IMR-90 (cell line): ENCODE results near the gene RUNX1. TPM values are rescaled to one million over a fixed set of nuclear protein-coding genes. Genes with fewer than 3 reads are reported as not detected.

ENCODE experiments used
- ATAC-seq: fragments of 200-7000 bp; cut with Tn5 transposase; 2 replicates; pipeline ENCODE4 v1.9.1; 2020; ENCODE audit warnings: low read depth, mild to moderate bottlenecking, moderate library complexity
- BruUV-seq: library from RNA; stranded (reverse); fragments of 400-500 nt; replicated peaks from 2 replicates; lab custom pipeline; 2021; lab: Mats Ljungman, UMichigan
- CTCF ChIA-PET: fragments of 300-600 bp; formaldehyde crosslinking; extraction: SDS; loops from one replicate; lab custom pipeline; 2021; ENCODE audit warnings: antibody characterized with exemption; lab: Yijun Ruan, JAX
- POLR2A ChIA-PET: fragments of 300-600 bp; sonication (Branson Sonifier 250); formaldehyde crosslinking; loops from one replicate; lab custom pipeline; 2022; ENCODE audit warnings: antibody characterized with exemption; ENCODE audit not compliant: unreplicated experiment; lab: Charles Lee
- DNase-seq: peaks from one replicate; pipeline ENCODE4 v3.0.0; 2013
- H2AFZ ChIP-seq: replicated peaks from 2 replicates; pipeline ENCODE3; 2013; ENCODE audit warnings: low read length, mild to moderate bottlenecking; ENCODE audit not compliant: poor library complexity
- H2AK5ac ChIP-seq: 2 replicates; pipeline ENCODE4 v1.6.1; 2013; ENCODE audit warnings: low read depth, low read length, inconsistent platforms
- H2AK9ac ChIP-seq: replicated peaks from 2 replicates; pipeline ENCODE3; 2013; ENCODE audit warnings: mild to moderate bottlenecking, low read depth, low read length, moderate library complexity; ENCODE audit not compliant: poor library complexity
- H2BK120ac ChIP-seq: 2 replicates; pipeline ENCODE4 v1.6.1; 2013; ENCODE audit warnings: low read depth, low read length, inconsistent platforms
- H2BK15ac ChIP-seq: 3 replicates; pipeline ENCODE4 v1.6.1; 2013; ENCODE audit warnings: low read depth, low read length, inconsistent platforms
- H2BK20ac ChIP-seq: 2 replicates; pipeline ENCODE4 v1.6.1; 2013; ENCODE audit warnings: low read depth, mild to moderate bottlenecking, inconsistent platforms, low read length, moderate library complexity
- H2BK5ac ChIP-seq: 2 replicates; pipeline ENCODE4 v1.6.1; 2013; ENCODE audit warnings: mild to moderate bottlenecking, low read depth, low read length, inconsistent platforms; ENCODE audit not compliant: poor library complexity, severe bottlenecking
- H3K14ac ChIP-seq: replicated peaks from 2 replicates; pipeline ENCODE4 v1.6.1; 2013; ENCODE audit warnings: low read depth, low read length, inconsistent platforms
- H3K18ac ChIP-seq: 2 replicates; pipeline ENCODE4 v1.6.1; 2013; ENCODE audit warnings: low read depth, low read length, control low read depth
- H3K23ac ChIP-seq: 2 replicates; pipeline ENCODE4 v1.6.1; 2013; ENCODE audit warnings: low read depth, low read length, inconsistent platforms
- H3K27ac ChIP-seq: 2 replicates; pipeline ENCODE4 v1.5.1; 2013; ENCODE audit warnings: mild to moderate bottlenecking, control low read depth, low read length; ENCODE audit not compliant: insufficient read depth
- H3K27me3 ChIP-seq: 2 replicates; pipeline ENCODE4 v1.6.1; 2013; ENCODE audit warnings: low read length; ENCODE audit not compliant: control insufficient read depth, insufficient read depth
- H3K36me3 ChIP-seq: 2 replicates; pipeline ENCODE4 v1.6.1; 2013; ENCODE audit warnings: low read length, mixed read lengths; ENCODE audit not compliant: control insufficient read depth, insufficient read depth
- H3K4ac ChIP-seq: 2 replicates; pipeline ENCODE4 v1.6.1; 2013; ENCODE audit warnings: low read depth, low read length, inconsistent platforms
- H3K4me1 ChIP-seq: 2 replicates; pipeline ENCODE4 v1.6.1; 2013; ENCODE audit warnings: low read length, mixed read lengths; ENCODE audit not compliant: control insufficient read depth, insufficient read depth
- H3K4me2 ChIP-seq: 2 replicates; pipeline ENCODE4 v1.6.1; 2013; ENCODE audit warnings: low read depth, mild to moderate bottlenecking, control low read depth, low read length, moderate library complexity
- H3K4me3 ChIP-seq: 2 replicates; pipeline ENCODE4 v1.5.1; 2013; ENCODE audit warnings: low read depth, mild to moderate bottlenecking, control low read depth, low read length, moderate library complexity; ENCODE audit not compliant: insufficient read depth
- H3K56ac ChIP-seq: 2 replicates; pipeline ENCODE4 v1.6.1; 2013; ENCODE audit warnings: low read length, inconsistent platforms; ENCODE audit not compliant: insufficient read depth; ENCODE audit errors: extremely low read depth
- H3K79me1 ChIP-seq, 2 experiments: 2 replicates each; pipeline ENCODE4 v1.6.1; 2013; ENCODE audit warnings: low read length in 2 of 2, inconsistent platforms in 1 of 2, low read depth in 1 of 2
- H3K9ac ChIP-seq: 2 replicates; pipeline ENCODE4 v1.6.1; 2013; ENCODE audit warnings: low read depth, low read length, control low read depth
- H3K9me1 ChIP-seq: 2 replicates; pipeline ENCODE4 v1.6.1; 2013; ENCODE audit warnings: low read length, inconsistent platforms; ENCODE audit not compliant: insufficient read depth
- H3K9me3 ChIP-seq: 2 replicates; pipeline ENCODE4 v1.6.1; 2013; ENCODE audit warnings: low read length; ENCODE audit not compliant: control insufficient read depth, insufficient read depth
- H4K20me1 ChIP-seq: 2 replicates; pipeline ENCODE4 v1.6.1; 2013; ENCODE audit warnings: low read length, inconsistent platforms; ENCODE audit not compliant: insufficient read depth
- H4K5ac ChIP-seq: 2 replicates; pipeline ENCODE4 v1.6.1; 2013; ENCODE audit warnings: mild to moderate bottlenecking, low read depth, low read length, control low read depth
- H4K8ac ChIP-seq, 2 experiments: 2 replicates each; pipeline ENCODE4 v1.6.1; 2013; ENCODE audit warnings: low read depth in 2 of 2, low read length in 2 of 2, control low read depth in 1 of 2, inconsistent platforms in 1 of 2
- H4K91ac ChIP-seq: 2 replicates; pipeline ENCODE4 v1.6.1; 2013; ENCODE audit warnings: low read depth, low read length, inconsistent platforms; ENCODE audit not compliant: insufficient read depth
- BHLHE40 ChIP-seq: fragments of 150-350 bp; IDR thresholded peaks from 2 replicates; pipeline ENCODE4 v1.6.1; 2016; ENCODE audit warnings: mild to moderate bottlenecking, low read depth, low read length
- CEBPB ChIP-seq: IDR thresholded peaks from 2 replicates; pipeline ENCODE4 v1.6.1; 2012; ENCODE audit warnings: low read depth, low read length, improper control_type of control experiment
- CHD1 ChIP-seq: IDR thresholded peaks from 2 replicates; pipeline ENCODE4 v1.6.1; 2012; ENCODE audit warnings: low read depth, low read length, improper control_type of control experiment
- CTCF ChIP-seq: conservative IDR thresholded peaks from 2 replicates; pipeline ENCODE4 v1.5.1; 2012; ENCODE audit warnings: mild to moderate bottlenecking, low read depth, low read length, improper control_type of control experiment
- ELK1 ChIP-seq: fragments of 150-350 bp; IDR thresholded peaks from 2 replicates; pipeline ENCODE4 v1.6.1; 2016; ENCODE audit warnings: low read depth, mild to moderate bottlenecking, low read length, moderate library complexity, borderline replicate concordance
- FOS ChIP-seq: fragments of 150-350 bp; IDR thresholded peaks from 2 replicates; pipeline ENCODE4 v1.6.1; 2016; ENCODE audit warnings: low read depth, low read length
- MAFK ChIP-seq: IDR thresholded peaks from 2 replicates; pipeline ENCODE4 v1.6.1; 2012; ENCODE audit warnings: low read depth, low read length, improper control_type of control experiment
- MAZ ChIP-seq: IDR thresholded peaks from 2 replicates; pipeline ENCODE4 v1.6.1; 2012; ENCODE audit warnings: low read depth, mild to moderate bottlenecking, low read length, improper control_type of control experiment, moderate library complexity, borderline replicate concordance
- MXI1 ChIP-seq: IDR thresholded peaks from 2 replicates; pipeline ENCODE4 v1.6.1; 2012; ENCODE audit warnings: low read depth, mild to moderate bottlenecking, low read length, moderate library complexity, borderline replicate concordance
- NFE2L2 ChIP-seq: fragments of 150-350 bp; IDR thresholded peaks from 2 replicates; pipeline ENCODE4 v1.6.1; 2016; ENCODE audit warnings: low read depth, mild to moderate bottlenecking, low read length
- RCOR1 ChIP-seq: IDR thresholded peaks from 2 replicates; pipeline ENCODE4 v1.6.1; 2012; ENCODE audit warnings: mild to moderate bottlenecking, low read length, improper control_type of control experiment; ENCODE audit not compliant: insufficient replicate concordance
- RFX5 ChIP-seq: IDR thresholded peaks from 2 replicates; pipeline ENCODE4 v1.8.0; 2012; ENCODE audit warnings: low read depth, mild to moderate bottlenecking, low read length, moderate library complexity
- USF2 ChIP-seq: fragments of 150-350 bp; IDR thresholded peaks from 2 replicates; pipeline ENCODE4 v1.6.1; 2017; ENCODE audit warnings: mild to moderate bottlenecking, antibody characterized with exemption, low read length, low read depth
- WGBS, 2 experiments: methylation state at CpG; one replicate each; pipeline versions ENCODE4 v1.1.5 to v1.1.7; 2013; ENCODE audit warnings: missing lambda C conversion rate in 2 of 2; ENCODE audit not compliant: insufficient read length in 1 of 2; ENCODE audit errors: extremely low coverage in 2 of 2; 5-methylcytosine and 5-hydroxymethylcytosine counted together
- dilution Hi-C: fragments of 300-500 bp; cut with HindIII; formaldehyde crosslinking; loops from one replicate; pipeline ENCODE4 v1.14.3; 2018; ENCODE audit warnings: low sequenced_read_pairs; ENCODE audit not compliant: unreplicated experiment
- in situ Hi-C: fragments of 300-500 bp; cut with MboI; formaldehyde crosslinking; loops from 3 replicates; pipeline ENCODE4 v1.14.3; 2019; ENCODE audit warnings: low sequenced_read_pairs, inconsistent platforms, mixed read lengths
- intact Hi-C: fragments of 100-400 bp; cut with micrococcal nuclease; formaldehyde crosslinking; loops from 2 replicates; pipeline ENCODE4 v1.10.0; 2022
- polyA plus RNA-seq, 3 experiments: library from polyadenylated mRNA; depleted of rRNA; stranded (reverse); fragments of >200 nt; gene quantifications; 2 replicates each; pipeline ENCODE4 v1.2.3, GENCODE V29; 2012; ENCODE audit warnings: low replicate concordance in 1 of 3
- total RNA-seq: library from RNA; depleted of rRNA; stranded (reverse); fragments of >200 nt; gene quantifications from 2 replicates; pipeline ENCODE4 v1.2.3, GENCODE V29; 2012

RUNX1 gene
- total and polyA plus RNA-seq, 2 of the 4 experiments (the other 2 are of a cell fraction) = 34.5 to 56.5 TPM

- Histone ChIP-seq H2BK15ac (0 out of 3 replicates have a peak overlapping the region, but pooled peaks have one; percentile 6), H2BK5ac (peak overlapping the region; percentile 51), H3K4me3 (no peak overlapping the region), H2BK20ac (peak overlapping the region; percentile 3; the same call in 1 of the 2 replicates), H3K18ac (peak overlapping the region; percentile 19), H2BK120ac (peak overlapping the region; percentile 55), H3K14ac (peak overlapping the region; percentile 61), H3K36me3 (peaks cover 48% of the 10 kb centered on the region), H4K8ac (peak overlapping the region; percentile 2 to 27; a peak in 2 of 4 replicates), H3K9ac (peak overlapping the region; percentile 13; the same call in 1 of the 2 replicates), H3K4me1 (peaks cover 56% of the 10 kb centered on the region), H2AK9ac (peak overlapping the region; percentile 63), H4K5ac (0 out of 2 replicates have a peak overlapping the region, but pooled peaks have one; percentile 9), H3K23ac (peak overlapping the region; percentile 85), H3K79me1 (peaks cover 51 to 96% of the 10 kb centered on the region in 2 experiments), H4K20me1 (peaks cover 61% of the 10 kb centered on the region), H3K4me2 (peak overlapping the region; percentile 5; the same call in 1 of the 2 replicates), H4K91ac (0 out of 2 replicates have a peak overlapping the region, but pooled peaks have one; percentile 47), H3K27ac (peak overlapping the region; percentile 58; the same call in 1 of the 2 replicates), H3K4ac (peak overlapping the region; percentile 20), H3K56ac (no peak overlapping the region), H3K9me1 (peaks cover 78% of the 10 kb centered on the region), H3K9me3 (no peaks in the 10 kb centered on the region), H2AFZ (no peak overlapping the region), H3K27me3 (no peaks in the 10 kb centered on the region), H2AK5ac (peak overlapping the region; percentile 80; the same call in 1 of the 2 replicates)
- WGBS, 2 experiments = 21% methylated on average over 3 of the region's 8 CpGs; no CpG with 5 or more reads in 1 of the 2 experiments
- dilution Hi-C loops = no loop called here
- CTCF ChIA-PET = interaction anchor here (0.9 to 1.3 kb wide), 3 partner anchors 11 to 73 kb away, joined by 3 to 5 read pairs (median 4); no protein-coding TSS in a partner anchor
- ATAC-seq (peak; percentile 43), DNase-seq (peak; percentile 54)
- intact Hi-C loops = no loop called here
- POLR2A ChIA-PET = interaction anchor here (0.5 kb wide), 1 partner anchor 22 kb away, joined by 3 read pairs; no protein-coding TSS in a partner anchor
- TF ChIP-seq FOS (no peak), RFX5 (no peak), CEBPB (no peak), RCOR1 (no peak), MAZ (no peak), MAFK (no peak), MXI1 (no peak), BHLHE40 (no peak), NFE2L2 (no peak), CHD1 (no peak), USF2 (no peak), CTCF (no peak), ELK1 (no peak)
- no TSS peak for BruUV-seq
- in situ Hi-C loops = no loop called here
Observed at GRCh38 chr21:34818662-34819158, 230.4 kb downstream of the RUNX1 start.
